Endothelial cell of umbilical vein (primary cell): ENCODE data around the gene DGCR2. TPM values are rescaled to one million over a fixed set of nuclear protein-coding genes. Genes with fewer than 3 reads are reported as not detected.

Experiments used
- BruUV-seq: library from RNA; stranded (reverse); fragments of 400-500 nt; replicated peaks from 2 replicates; lab custom pipeline; 2021; lab: Mats Ljungman, UMichigan
- CTCF ChIA-PET: fragments of 300-600, 350-600 bp; sonication (Branson Sonifier 250); formaldehyde crosslinking; loops from one replicate; lab custom pipeline; 2021; ENCODE audit warnings: antibody characterized with exemption, inconsistent platforms; lab: Charles Lee
- POLR2A ChIA-PET: fragments of 300-600, 350-600 bp; sonication (Branson Sonifier 250); formaldehyde crosslinking; loops from one replicate; lab custom pipeline; 2021; ENCODE audit warnings: antibody characterized with exemption, inconsistent platforms; lab: Charles Lee
- DNase-seq: peaks from one replicate; pipeline ENCODE4 v3.0.0-alpha.2; 2011; ENCODE audit warnings: low read depth, low spot score
- FAIRE-seq: peaks from 2 replicates; lab custom pipeline; 2011; peaks lifted over from hg19 to GRCh38; lab: Jason Lieb, UNC
- H2AFZ ChIP-seq: 2 replicates; pipeline ENCODE4 v1.6.0; 2012; ENCODE audit warnings: low read depth, low read length, control low read depth, inconsistent platforms
- H3K27ac ChIP-seq: 2 replicates; pipeline ENCODE4 v1.5.1; 2011; ENCODE audit warnings: low read depth, mild to moderate bottlenecking, control low read depth, low read length, moderate library complexity; ENCODE audit not compliant: insufficient read depth
- H3K27me3 ChIP-seq, 2 experiments: 2 replicates each; pipeline versions ENCODE4 v1.6.0 to v1.6.1; 2011; ENCODE audit warnings: low read length in 2 of 2, mixed read lengths in 1 of 2; ENCODE audit not compliant: control insufficient read depth in 2 of 2, insufficient read depth in 2 of 2
- H3K36me3 ChIP-seq, 2 experiments: 2 replicates in 1 of 2; 3 replicates in 1 of 2; pipeline ENCODE4 v1.5.1; 2011; ENCODE audit warnings: low read length in 2 of 2, mild to moderate bottlenecking in 1 of 2, moderate library complexity in 1 of 2; ENCODE audit not compliant: control insufficient read depth in 2 of 2, insufficient read depth in 2 of 2; ENCODE audit errors: extremely low read depth in 1 of 2
- H3K4me1 ChIP-seq: 3 replicates; pipeline ENCODE4 v1.5.1; 2011; ENCODE audit warnings: mild to moderate bottlenecking, low read length; ENCODE audit not compliant: control insufficient read depth, insufficient read depth; ENCODE audit errors: extremely low read depth
- H3K4me2 ChIP-seq: 2 replicates; pipeline ENCODE4 v1.6.1; 2011; ENCODE audit warnings: low read length, control low read depth, mixed read lengths; ENCODE audit not compliant: insufficient read depth
- H3K4me3 ChIP-seq, 3 experiments: fragments of 200-600 bp in 1 of 3; sonication (generic), shearing (Covaris generic) in 1 of 3; replicated peaks in 1 of 3; 2 replicates each; pipeline ENCODE4 v1.5.1; 2011 to 2016; ENCODE audit warnings: control low read depth in 3 of 3, low read length in 3 of 3, mild to moderate bottlenecking in 2 of 3, inconsistent platforms in 1 of 3, low read depth in 1 of 3, moderate library complexity in 1 of 3; ENCODE audit not compliant: insufficient read depth in 1 of 3
- H3K79me2 ChIP-seq: 2 replicates; pipeline ENCODE4 v1.6.0; 2012; ENCODE audit warnings: low read length, inconsistent platforms; ENCODE audit not compliant: control insufficient read depth, insufficient read depth
- H3K9ac ChIP-seq: replicated peaks from 2 replicates; pipeline ENCODE3; 2011; ENCODE audit warnings: low read length, control low read depth; ENCODE audit not compliant: insufficient read depth; ENCODE audit errors: extremely low read depth
- H3K9me1 ChIP-seq: replicated peaks from 3 replicates; pipeline ENCODE4 v1.6.0; 2011; ENCODE audit warnings: mild to moderate bottlenecking, low read length; ENCODE audit not compliant: control insufficient read depth, insufficient read depth; ENCODE audit errors: extremely low read depth
- H3K9me3 ChIP-seq: replicated peaks from 2 replicates; pipeline ENCODE4 v1.5.1; 2012; ENCODE audit warnings: low read length, inconsistent platforms; ENCODE audit not compliant: control insufficient read depth, insufficient read depth
- H4K20me1 ChIP-seq: replicated peaks from 2 replicates; pipeline ENCODE3; 2011; ENCODE audit warnings: mild to moderate bottlenecking, low read length; ENCODE audit not compliant: control insufficient read depth, insufficient read depth; ENCODE audit errors: extremely low read depth
- EZH2 ChIP-seq: IDR thresholded peaks from 2 replicates; pipeline ENCODE4 v1.6.1; 2012; ENCODE audit warnings: borderline replicate concordance, low read depth, mild to moderate bottlenecking, moderate library complexity, low read length, inconsistent platforms; ENCODE audit not compliant: severe bottlenecking
- FOS ChIP-seq: IDR thresholded peaks from 2 replicates; pipeline ENCODE4 v1.6.1; 2011; ENCODE audit warnings: mild to moderate bottlenecking, low read length, moderate library complexity, borderline replicate concordance; ENCODE audit not compliant: insufficient read depth
- GATA2 ChIP-seq: IDR thresholded peaks from 2 replicates; pipeline ENCODE4 v1.7.0; 2011; ENCODE audit warnings: low read depth, mild to moderate bottlenecking, moderate library complexity, mixed read lengths, low read length; ENCODE audit not compliant: insufficient read length, insufficient read depth
- JUN ChIP-seq: IDR thresholded peaks from 2 replicates; pipeline ENCODE4 v1.6.1; 2011; ENCODE audit warnings: borderline replicate concordance, low read depth; ENCODE audit not compliant: insufficient read length, insufficient read depth
- MYC ChIP-seq: IDR thresholded peaks from one replicate; pipeline ENCODE4 v1.6.1; 2011; ENCODE audit warnings: mild to moderate bottlenecking, low read depth, low read length
- POLR2AphosphoS5 ChIP-seq: IDR thresholded peaks from 2 replicates; pipeline ENCODE4 v1.6.1; 2012; ENCODE audit warnings: low read depth, mild to moderate bottlenecking, control low read depth, low read length, moderate library complexity; ENCODE audit not compliant: insufficient read depth
- dilution Hi-C: fragments of 300-500 bp; cut with MboI; formaldehyde crosslinking; loops from one replicate; pipeline ENCODE4 v1.15.0; 2019; ENCODE audit warnings: low sequenced_read_pairs; ENCODE audit not compliant: extremely low pct_ligation_motif_present
- intact Hi-C: fragments of 100-400 bp; cut with micrococcal nuclease; formaldehyde crosslinking; loops from one replicate; pipeline ENCODE4 v1.10.0; 2022
- polyA plus RNA-seq, 4 experiments: library from polyadenylated mRNA; depleted of rRNA in 3 of 4; stranded (reverse) in 3 of 4; unstranded in 1 of 4; fragments of >200 nt; gene quantifications; 2 replicates each; pipeline versions ENCODE4 v1.2.1 to v1.2.3, GENCODE V29; 2011 to 2012; ENCODE audit warnings: missing spikeins in 1 of 4
- total RNA-seq: library from RNA; stranded (reverse); gene quantifications from 2 replicates; pipeline ENCODE4 v1.2.3, GENCODE V29; 2021
- TF ChIP-seq, protein P1 (sequence below): IDR thresholded peaks from 2 replicates; pipeline ENCODE4 v1.6.1; 2011; ENCODE audit not compliant: insufficient read depth, insufficient read length
- TF ChIP-seq, protein P2 (sequence below), 2 donors: IDR thresholded peaks; 1 replicate in 1 of 2; 2 replicates in 1 of 2; pipeline ENCODE4 v1.5.1; 2011; ENCODE audit warnings: low read length in 2 of 2, mild to moderate bottlenecking in 2 of 2, moderate library complexity in 2 of 2, control low read depth in 1 of 2, inconsistent platforms in 1 of 2, low read depth in 1 of 2; ENCODE audit not compliant: insufficient read depth in 1 of 2; ENCODE audit errors: extremely low read depth in 1 of 2

The DGCR2 gene
- total and polyA plus RNA-seq, 2 donors (not counting 3 experiments of a cell fraction or from before 2014, with no cell fraction given), result 44.8 to 51.2 TPM

DNA sequence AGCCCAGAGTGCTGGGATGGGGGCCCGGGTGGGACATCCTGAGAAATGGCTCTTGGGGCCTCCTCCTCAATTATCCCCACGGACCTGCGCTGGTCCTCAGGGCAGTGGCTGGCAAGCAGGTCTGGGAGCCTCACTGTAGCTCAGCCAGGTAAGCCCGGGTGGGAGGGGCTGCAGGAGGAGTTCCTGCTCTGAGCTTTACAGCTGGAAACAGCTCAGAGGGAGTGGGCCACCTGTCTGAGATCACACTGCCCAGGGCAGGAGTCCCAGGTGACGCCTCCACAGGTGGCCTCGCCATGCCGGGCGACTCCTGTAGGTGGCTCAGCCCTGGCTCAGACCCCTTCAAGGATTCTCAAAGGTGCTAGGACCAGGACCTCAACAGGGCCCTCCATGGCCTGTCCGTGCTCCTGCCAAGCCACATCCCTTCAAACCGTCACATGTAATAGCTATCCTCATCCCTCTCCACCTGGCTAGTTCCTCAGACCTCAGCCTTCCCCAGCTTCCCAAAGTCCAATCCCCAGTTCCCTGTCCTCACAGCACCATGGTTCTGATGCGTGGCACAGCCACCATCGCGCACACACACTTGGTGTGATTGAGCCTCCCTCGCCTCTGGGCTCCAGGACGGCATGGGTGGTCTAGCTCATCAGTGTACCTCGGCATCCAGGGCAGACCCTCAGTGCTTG lies 5.3 kb upstream of the DGCR2 start:
- H3K9me3 ChIP-seq, result no peaks in the 10 kb centered on the region
- TF ChIP-seq, protein P1, sequence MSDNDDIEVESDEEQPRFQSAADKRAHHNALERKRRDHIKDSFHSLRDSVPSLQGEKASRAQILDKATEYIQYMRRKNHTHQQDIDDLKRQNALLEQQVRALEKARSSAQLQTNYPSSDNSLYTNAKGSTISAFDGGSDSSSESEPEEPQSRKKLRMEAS, result no peak
- no peak for TF ChIP-seq FOS
- no peak for TF ChIP-seq JUN
- TF ChIP-seq, protein P2, sequence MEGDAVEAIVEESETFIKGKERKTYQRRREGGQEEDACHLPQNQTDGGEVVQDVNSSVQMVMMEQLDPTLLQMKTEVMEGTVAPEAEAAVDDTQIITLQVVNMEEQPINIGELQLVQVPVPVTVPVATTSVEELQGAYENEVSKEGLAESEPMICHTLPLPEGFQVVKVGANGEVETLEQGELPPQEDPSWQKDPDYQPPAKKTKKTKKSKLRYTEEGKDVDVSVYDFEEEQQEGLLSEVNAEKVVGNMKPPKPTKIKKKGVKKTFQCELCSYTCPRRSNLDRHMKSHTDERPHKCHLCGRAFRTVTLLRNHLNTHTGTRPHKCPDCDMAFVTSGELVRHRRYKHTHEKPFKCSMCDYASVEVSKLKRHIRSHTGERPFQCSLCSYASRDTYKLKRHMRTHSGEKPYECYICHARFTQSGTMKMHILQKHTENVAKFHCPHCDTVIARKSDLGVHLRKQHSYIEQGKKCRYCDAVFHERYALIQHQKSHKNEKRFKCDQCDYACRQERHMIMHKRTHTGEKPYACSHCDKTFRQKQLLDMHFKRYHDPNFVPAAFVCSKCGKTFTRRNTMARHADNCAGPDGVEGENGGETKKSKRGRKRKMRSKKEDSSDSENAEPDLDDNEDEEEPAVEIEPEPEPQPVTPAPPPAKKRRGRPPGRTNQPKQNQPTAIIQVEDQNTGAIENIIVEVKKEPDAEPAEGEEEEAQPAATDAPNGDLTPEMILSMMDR (IDR thresholded peaks at IDR 0.05; ENCODE audit: extremely low read depth in 1 of 2, insufficient read depth in 1 of 2, low read depth in 1 of 2, low read length in 2 of 2), result no peak
- no peak for TF ChIP-seq POLR2AphosphoS5
- TF ChIP-seq MYC, result no peak
- no peak for TF ChIP-seq GATA2
- no peak for TF ChIP-seq EZH2
- no peak for FAIRE-seq
- H3K36me3 ChIP-seq, result no peaks in the 10 kb centered on the region
- no peaks in the 10 kb centered on the region for H3K27me3 ChIP-seq
- no peaks in the 10 kb centered on the region for H3K4me1 ChIP-seq
- dilution Hi-C loops, result no loop called here
- no peak overlapping the region for H3K27ac ChIP-seq
- no TSS peak for BruUV-seq
- no peaks in the 10 kb centered on the region for H3K9me1 ChIP-seq
- intact Hi-C loops, result no loop called here
- no peak overlapping the region for H3K9ac ChIP-seq
- ChIA-PET POLR2A (no interaction called here), CTCF (no interaction called here)
- no peak for DNase-seq
- H3K4me2 ChIP-seq, result no peak overlapping the region
- no peak overlapping the region for H2AFZ ChIP-seq
- no peaks in the 10 kb centered on the region for H3K79me2 ChIP-seq
- H4K20me1 ChIP-seq, result no peaks in the 10 kb centered on the region
- H3K4me3 ChIP-seq, result no peak overlapping the region
